GM23338 (cell line): ENCODE results near the gene CATSPERZ.

Experiments used
- CTCF ChIP-seq, 2 experiments: fragments of 200-600 bp in 1 of 2; sonication (generic) in 1 of 2; conservative IDR thresholded peaks; 2 replicates each; pipeline versions ENCODE4 v1.5.1 to v1.6.1; 2016 to 2017; ENCODE audit warnings: antibody characterized with exemption in 2 of 2, low read depth in 2 of 2, mild to moderate bottlenecking in 2 of 2, moderate library complexity in 1 of 2
- EZH2 ChIP-seq: fragments of 200-600 bp; sonication (generic); IDR thresholded peaks from one replicate; pipeline ENCODE4 v1.8.0; 2017; ENCODE audit warnings: antibody characterized with exemption, mild to moderate bottlenecking, low read depth; ENCODE audit not compliant: unreplicated experiment
- EZH2phosphoT487 ChIP-seq: fragments of 200-600 bp; sonication (generic); IDR thresholded peaks from one replicate; pipeline ENCODE4 v1.8.1; 2018; ENCODE audit warnings: antibody characterized with exemption; ENCODE audit not compliant: unreplicated experiment
- POLR2AphosphoS5 ChIP-seq: IDR thresholded peaks from 2 replicates; pipeline ENCODE4 v1.6.1; 2016; ENCODE audit warnings: antibody characterized with exemption, low read depth
- REST ChIP-seq: IDR thresholded peaks from one replicate; pipeline ENCODE4 v1.6.1; 2018; ENCODE audit warnings: antibody characterized with exemption; ENCODE audit not compliant: unreplicated experiment
- ZNF331 ChIP-seq: fragments of 250-450 bp; sonication (Bioruptor Pico); IDR thresholded peaks from 2 replicates; pipeline ENCODE4 v1.5.0; 2020; ENCODE audit warnings: low read depth, mild to moderate bottlenecking, moderate library complexity

GRCh38 chr11:64268893-64269539 lies 31.1 kb upstream of the CATSPERZ start:
- TF ChIP-seq CTCF (conservative IDR thresholded peaks at IDR 0.05; ENCODE audit: low read depth in 2 of 2) (0 out of 4 replicates have a peak, but pooled peaks of 1 of the 2 experiments have one; percentile 6), EZH2phosphoT487 (no peak), POLR2AphosphoS5 (no peak), EZH2 (no peak), ZNF331 (no peak), REST (no peak)
